ENCODE results near the gene DGUOK. TPM values are rescaled to one million over a fixed set of nuclear protein-coding genes. Genes with fewer than 3 reads are reported as not detected.

Gene DGUOK
- total and polyA plus RNA-seq, 12 donors, result 40.0 to 112 (median 60.0) TPM

- 83 to 90% (median 87%) methylated on average over 3 of the region's 3 CpGs for WGBS, 4 donors
- Histone ChIP-seq H3K27ac (no peak overlapping the region), H3K27me3 (no peaks in the 10 kb centered on the region), H3K4me1 (replicated peaks in 1 of 2) (peaks cover 17 to 37% of the 10 kb centered on the region in 2 donors), H3K36me3 (replicated peaks in 1 of 2) (no peaks in the 10 kb centered on the region), H3K9me3 (replicated peaks in 1 of 3) (no peaks in the 10 kb centered on the region), H3K4me3 (no peak overlapping the region)
- no peak for TF ChIP-seq POLR2A (IDR thresholded peaks at IDR 0.05)
- TF ChIP-seq, protein P1, sequence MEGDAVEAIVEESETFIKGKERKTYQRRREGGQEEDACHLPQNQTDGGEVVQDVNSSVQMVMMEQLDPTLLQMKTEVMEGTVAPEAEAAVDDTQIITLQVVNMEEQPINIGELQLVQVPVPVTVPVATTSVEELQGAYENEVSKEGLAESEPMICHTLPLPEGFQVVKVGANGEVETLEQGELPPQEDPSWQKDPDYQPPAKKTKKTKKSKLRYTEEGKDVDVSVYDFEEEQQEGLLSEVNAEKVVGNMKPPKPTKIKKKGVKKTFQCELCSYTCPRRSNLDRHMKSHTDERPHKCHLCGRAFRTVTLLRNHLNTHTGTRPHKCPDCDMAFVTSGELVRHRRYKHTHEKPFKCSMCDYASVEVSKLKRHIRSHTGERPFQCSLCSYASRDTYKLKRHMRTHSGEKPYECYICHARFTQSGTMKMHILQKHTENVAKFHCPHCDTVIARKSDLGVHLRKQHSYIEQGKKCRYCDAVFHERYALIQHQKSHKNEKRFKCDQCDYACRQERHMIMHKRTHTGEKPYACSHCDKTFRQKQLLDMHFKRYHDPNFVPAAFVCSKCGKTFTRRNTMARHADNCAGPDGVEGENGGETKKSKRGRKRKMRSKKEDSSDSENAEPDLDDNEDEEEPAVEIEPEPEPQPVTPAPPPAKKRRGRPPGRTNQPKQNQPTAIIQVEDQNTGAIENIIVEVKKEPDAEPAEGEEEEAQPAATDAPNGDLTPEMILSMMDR (IDR thresholded peaks at IDR 0.05), result no peak
- DNase-seq, result no peak
- intact Hi-C loops (cut with DNase I), result no loop called here
Measured at GRCh38 chr2:73975731-73976130, 49.1 kb downstream of the DGUOK start.

- TF ChIP-seq, protein P1 (IDR thresholded peaks at IDR 0.05), result no peak
- no peak for TF ChIP-seq POLR2A (IDR thresholded peaks at IDR 0.05)
- intact Hi-C loops (cut with DNase I), result no loop called here
- 88 to 100% (median 97%) methylated on average over 1 of the region's 1 CpG for WGBS, 4 donors
- H3K9me3 ChIP-seq (replicated peaks in 1 of 3), result no peaks in the 10 kb centered on the region
- H3K36me3 ChIP-seq (replicated peaks in 1 of 2), result no peaks in the 10 kb centered on the region
- no peaks in the 10 kb centered on the region for H3K27me3 ChIP-seq
- no peak overlapping the region for H3K27ac ChIP-seq
- peaks cover 10 to 37% of the 10 kb centered on the region in 2 donors for H3K4me1 ChIP-seq (replicated peaks in 1 of 2)
- DNase-seq, result no peak
- H3K4me3 ChIP-seq, result no peak overlapping the region
Measured at GRCh38 chr2:73976803-73977202, 50.1 kb downstream of the DGUOK start.

DNA sequence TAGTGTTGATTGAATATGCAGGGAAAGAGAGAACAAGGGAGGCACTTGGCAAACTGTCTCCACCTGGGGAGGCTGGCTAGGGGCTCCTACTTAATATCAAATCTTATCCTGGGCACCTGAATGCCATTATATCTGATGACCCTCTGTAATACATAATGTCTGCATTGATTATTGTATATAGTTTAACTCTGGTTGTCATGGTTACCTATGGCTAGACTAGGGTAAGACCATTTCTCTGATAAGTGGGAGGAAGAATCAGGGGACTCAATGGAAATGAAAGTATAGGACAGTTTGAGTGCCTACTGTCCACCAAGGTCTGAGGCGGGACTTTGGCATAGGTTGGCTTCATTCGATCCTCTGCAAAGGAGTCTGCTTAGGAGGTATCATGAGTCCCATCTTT, 50.8 kb downstream of the DGUOK start:
- no peaks in the 10 kb centered on the region for H3K9me3 ChIP-seq (replicated peaks in 1 of 3)
- WGBS, 4 donors, result 89 to 100% (median 97%) methylated on average over 2 of the region's 2 CpGs
- H3K4me1 ChIP-seq (replicated peaks in 1 of 2), result peaks cover 9 to 38% of the 10 kb centered on the region in 2 donors
- no peaks in the 10 kb centered on the region for H3K27me3 ChIP-seq
- no peak overlapping the region for H3K4me3 ChIP-seq
- no peak for TF ChIP-seq POLR2A (IDR thresholded peaks at IDR 0.05)
- TF ChIP-seq, protein P1 (IDR thresholded peaks at IDR 0.05), result no peak
- no peak overlapping the region for H3K27ac ChIP-seq
- DNase-seq, result no peak
- intact Hi-C loops (cut with DNase I), result no loop called here
- no peaks in the 10 kb centered on the region for H3K36me3 ChIP-seq (replicated peaks in 1 of 2)

DNA sequence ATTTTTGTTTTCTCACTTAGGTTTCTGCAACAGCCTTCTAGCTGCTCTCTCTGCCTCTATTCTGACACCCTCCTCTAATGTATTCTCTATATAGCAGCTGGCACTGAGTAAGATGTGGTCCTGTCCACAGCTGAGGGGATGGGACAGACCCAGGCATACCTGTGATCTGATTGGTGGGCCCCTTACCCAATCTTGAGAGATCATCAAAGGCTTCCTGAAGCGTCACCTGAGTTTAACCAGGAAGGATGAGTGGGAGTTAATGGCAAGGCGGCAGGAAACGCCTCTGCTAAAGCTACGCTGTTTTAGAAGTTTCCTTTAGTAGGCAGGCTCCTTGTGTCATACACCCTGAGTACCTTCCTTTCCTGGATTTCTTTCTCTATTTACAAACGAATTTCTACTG, 52.3 kb downstream of the DGUOK start:
- H3K4me3 ChIP-seq, result no peak overlapping the region
- H3K4me1 ChIP-seq (replicated peaks in 1 of 2), result peaks cover 9 to 36% of the 10 kb centered on the region in 2 donors
- H3K27ac ChIP-seq, result no peak overlapping the region
- no peaks in the 10 kb centered on the region for H3K9me3 ChIP-seq (replicated peaks in 1 of 3)
- no peaks in the 10 kb centered on the region for H3K36me3 ChIP-seq (replicated peaks in 1 of 2)
- H3K27me3 ChIP-seq, result no peaks in the 10 kb centered on the region
- TF ChIP-seq, protein P1 (IDR thresholded peaks at IDR 0.05), result no peak
- no peak for TF ChIP-seq POLR2A (IDR thresholded peaks at IDR 0.05)
- WGBS, 4 donors, result 54 to 66% (median 60%) methylated on average over 5 of the region's 5 CpGs
- intact Hi-C loops (cut with DNase I), result no loop called here
- DNase-seq, result no peak

Data from adrenal gland (tissue), 12 donors.